HG03521 (cell line): ENCODE data around the gene TET3.
A peak's percentile ranks its signal among the peaks of the same experiment; 100 is the strongest.
"Not testable (repeated sequence)": the region's sequence is repeated elsewhere in the genome, so short reads cannot be mapped to it uniquely, and the experiment has no call there.

Experiments used
- ATAC-seq: cut with Tn5 transposase; IDR thresholded peaks from one replicate; pipeline ENCODE4 v1.9.1; 2021; ENCODE audit warnings: mild to moderate bottlenecking, moderate library complexity; ENCODE audit not compliant: unreplicated experiment

Gene TET3

GRCh38 chr2:73984203-73984921, at the start of gene TET3:
TET3 (plus strand) TSS chr2:73984910; CDS start chr2:73986404, 1,494 bp downstream.
- peak; percentile 40 for ATAC-seq

GRCh38 chr2:73935641-73936040, 49.1 kb upstream of the TET3 start:
- no peak for ATAC-seq

DNA sequence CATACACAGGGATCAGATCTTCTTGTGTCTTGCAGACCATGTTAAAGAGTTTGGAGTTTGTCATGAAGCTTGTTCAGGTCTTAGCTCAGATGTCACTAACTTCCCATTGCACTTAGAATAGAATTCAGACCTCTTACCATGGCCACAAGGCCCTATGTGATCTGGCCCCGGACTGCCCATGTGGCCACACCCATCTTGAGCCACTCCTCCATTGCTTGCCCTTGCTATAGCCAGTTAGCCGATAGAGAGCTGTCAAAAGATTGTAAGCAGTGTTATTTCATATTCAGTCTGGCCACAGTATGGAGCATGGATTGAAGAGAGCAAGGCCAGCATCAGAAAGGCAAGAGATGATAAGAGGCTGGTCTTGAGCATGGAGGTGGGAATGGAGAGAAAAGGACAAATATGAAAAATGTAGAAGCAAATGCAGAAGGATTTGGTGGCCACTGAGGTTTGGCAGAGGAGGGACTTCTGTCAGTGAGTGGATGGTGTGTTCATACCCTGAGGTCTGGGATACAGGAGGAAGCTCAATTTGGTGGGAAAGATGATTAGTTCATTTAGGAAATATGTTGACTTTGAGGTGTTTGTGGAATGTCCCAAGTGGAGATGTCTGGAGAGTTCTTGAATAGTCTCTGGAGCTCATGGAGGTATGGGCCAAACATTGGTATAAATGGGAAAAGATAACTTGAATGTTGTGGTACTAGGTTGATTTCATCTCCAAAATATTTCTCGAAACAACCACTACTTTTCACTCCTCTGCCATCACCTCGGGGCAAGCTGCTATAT, 47.4 kb upstream of the TET3 start:
- ATAC-seq, result no peak

DNA sequence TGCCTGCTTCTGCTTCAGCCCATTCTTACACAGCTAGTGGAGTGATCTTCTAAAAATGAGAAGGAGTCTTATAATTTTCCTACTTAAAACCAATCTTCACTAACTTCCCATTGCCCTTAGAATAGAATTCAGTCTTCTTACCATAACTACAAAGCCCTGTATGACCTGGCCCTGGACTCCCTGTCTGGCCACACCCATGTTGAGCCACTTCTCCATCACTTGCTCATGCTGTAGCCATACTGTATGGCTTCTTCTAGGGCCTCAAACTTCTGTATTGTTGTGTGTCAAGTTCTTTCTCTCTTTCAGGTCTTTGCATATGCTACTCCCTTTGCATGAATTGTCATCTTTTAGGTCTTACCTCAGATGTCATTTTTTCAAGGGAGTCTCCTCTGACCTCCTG, 46.8 kb upstream of the TET3 start:
- ATAC-seq, result no peak

- no peak for ATAC-seq
Observed at GRCh38 chr2:73938718-73939352, 45.9 kb upstream of the TET3 start.

GRCh38 chr2:73939419-73939818, 45.3 kb upstream of the TET3 start:
- no peak for ATAC-seq

- not testable (repeated sequence) for ATAC-seq
Observed at GRCh38 chr2:73940066-73940465, 44.6 kb upstream of the TET3 start.

- ATAC-seq, result no peak
Observed at GRCh38 chr2:73942664-73943063, 42.0 kb upstream of the TET3 start.

- ATAC-seq, result no peak
Observed at GRCh38 chr2:73944714-73945113, 40.0 kb upstream of the TET3 start.

- ATAC-seq, result no peak
Observed at GRCh38 chr2:73946215-73946614, 38.5 kb upstream of the TET3 start.

DNA sequence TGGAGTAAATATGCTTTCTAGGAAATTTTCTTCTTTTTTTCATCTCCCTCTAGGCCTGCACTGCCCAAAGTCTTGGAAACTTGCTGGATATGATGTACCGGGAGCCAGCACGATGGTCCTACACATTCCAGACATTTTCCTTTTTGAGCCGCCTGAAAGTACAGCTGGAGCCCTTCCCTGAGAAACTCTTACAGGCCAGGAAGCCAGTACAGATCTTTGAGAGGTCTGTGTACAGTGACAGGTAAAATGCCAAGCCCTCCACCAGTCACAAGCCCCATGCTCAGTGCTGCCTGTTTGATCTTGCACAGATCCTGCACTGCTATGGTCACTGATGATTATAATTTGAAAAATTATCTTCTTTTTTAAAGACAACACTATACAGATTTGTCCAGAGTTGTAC, 38.0 kb upstream of the TET3 start:
- no peak for ATAC-seq

DNA sequence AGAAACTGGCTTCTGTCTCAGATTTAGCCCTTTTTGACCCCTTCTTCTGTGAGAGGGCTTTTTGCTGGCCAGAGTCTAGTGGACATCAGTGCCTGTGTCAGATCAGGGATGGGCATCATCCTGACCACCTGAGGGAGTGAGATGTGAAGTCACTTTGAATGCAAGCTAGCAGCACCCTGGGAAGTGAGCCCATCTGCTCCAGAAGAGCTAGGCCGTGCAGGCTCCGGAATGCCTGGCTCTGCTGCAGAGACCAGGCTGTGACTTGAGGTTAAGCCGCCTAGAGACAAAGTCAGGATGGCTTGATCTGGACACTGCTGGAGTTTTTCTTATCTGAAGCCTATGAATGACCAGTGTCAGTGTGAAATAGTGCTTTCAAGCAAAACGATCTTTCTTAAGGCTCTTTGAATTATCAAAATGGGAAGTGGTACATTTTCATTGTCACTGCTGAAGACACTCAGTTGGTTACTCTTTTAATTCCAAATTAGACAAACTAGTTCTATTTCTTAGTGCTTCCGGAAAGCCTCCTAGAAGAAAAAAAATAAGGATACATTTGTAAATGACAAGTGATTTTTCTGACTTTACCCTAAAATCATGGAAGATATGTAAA, 37.2 kb upstream of the TET3 start:
- no peak for ATAC-seq

GRCh38 chr2:73949802-73950201, 34.9 kb upstream of the TET3 start:
- ATAC-seq, result no peak

DNA sequence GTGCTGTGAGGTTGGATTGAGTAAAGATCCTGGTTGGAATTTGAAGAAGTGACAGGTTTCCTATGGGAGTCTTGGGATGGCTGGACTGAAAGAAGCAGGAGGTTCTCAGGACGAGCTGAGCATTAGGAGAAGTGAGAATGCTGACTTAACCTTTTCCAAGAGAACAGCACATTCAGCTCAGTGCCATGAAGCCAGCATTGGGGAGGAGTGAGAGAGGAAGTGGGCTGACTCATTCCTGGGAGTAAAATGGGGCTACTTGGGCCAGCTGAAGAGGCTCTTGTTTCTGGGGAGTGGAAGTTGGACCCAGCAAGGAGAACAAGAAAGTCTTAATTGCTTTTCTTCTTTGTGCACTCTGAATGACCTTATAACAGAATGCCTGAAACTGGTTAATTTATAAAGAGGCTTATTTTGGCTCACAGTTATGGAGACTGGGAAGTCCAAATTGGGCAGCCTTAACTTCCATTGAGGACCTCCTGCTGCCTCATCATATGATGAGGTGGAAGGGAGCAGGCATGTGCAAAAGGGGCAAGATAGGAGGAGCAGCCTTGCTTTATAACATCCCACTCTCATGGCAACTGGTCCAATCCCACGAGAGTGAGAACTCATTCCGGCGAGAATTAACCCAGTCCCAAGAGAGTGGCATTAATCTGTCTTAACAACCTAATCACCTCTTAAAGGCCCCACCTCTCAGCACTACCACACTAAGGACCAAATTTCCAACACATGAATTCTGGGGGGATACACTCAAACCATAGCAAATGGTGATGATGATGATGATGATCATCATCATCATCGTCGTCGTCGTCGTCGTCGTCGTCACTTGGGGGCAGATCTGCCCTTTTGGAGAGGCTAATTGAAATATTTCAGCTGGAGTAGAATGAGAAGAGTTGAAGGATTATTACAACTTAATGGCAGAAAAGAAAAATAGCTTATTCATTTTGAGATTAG, 31.9 kb upstream of the TET3 start:
- no peak for ATAC-seq

DNA sequence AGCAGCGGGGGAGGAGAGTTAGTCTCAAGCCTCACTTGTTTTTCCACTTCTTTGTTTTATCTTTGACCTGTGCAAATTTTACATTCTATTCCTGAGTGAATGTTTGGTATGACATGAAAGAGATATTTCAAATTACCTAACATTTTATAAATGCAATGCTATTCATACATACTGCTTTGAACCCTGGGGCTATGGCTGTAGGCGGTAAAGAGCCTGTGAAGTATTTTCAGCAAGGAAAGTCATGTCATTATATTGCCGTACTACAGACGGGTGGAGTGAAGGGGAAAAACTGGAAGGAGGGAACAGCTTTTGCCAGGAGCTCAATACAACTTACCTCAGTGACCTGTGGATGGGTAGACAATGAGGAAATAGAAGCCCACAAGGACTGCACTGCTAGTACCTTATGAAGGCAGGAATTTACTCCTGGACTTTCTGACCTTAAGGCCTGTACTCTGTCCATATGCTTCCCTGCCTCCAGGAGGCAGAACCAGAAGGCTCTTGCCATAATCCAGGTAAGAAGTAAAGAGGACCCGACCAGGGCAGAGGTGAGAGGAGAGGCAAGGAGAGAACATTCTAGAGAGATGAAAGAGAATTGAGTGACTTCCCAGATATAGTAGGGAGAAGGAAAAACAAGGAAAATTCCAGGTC, 28.4 kb upstream of the TET3 start:
- no peak for ATAC-seq

DNA sequence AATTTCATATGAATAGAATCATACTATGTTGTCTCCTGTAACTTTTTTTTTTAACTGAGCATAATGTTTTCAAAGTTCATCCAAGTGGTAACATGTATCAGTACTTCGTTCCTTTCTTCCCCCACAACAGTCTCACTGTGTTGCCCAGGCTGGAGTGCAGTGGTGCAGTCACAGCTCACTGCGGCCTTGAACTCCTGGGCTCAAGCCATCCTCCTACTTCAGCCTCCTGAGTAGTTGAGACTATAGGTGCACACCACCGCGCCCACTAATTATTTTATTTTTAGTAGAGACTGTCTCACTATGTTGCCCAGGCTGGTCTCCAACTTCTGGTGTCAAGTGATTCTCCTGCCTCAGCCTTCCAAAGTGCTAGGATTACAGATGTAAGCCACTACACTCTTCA, 23.4 kb upstream of the TET3 start:
- no peak for ATAC-seq

DNA sequence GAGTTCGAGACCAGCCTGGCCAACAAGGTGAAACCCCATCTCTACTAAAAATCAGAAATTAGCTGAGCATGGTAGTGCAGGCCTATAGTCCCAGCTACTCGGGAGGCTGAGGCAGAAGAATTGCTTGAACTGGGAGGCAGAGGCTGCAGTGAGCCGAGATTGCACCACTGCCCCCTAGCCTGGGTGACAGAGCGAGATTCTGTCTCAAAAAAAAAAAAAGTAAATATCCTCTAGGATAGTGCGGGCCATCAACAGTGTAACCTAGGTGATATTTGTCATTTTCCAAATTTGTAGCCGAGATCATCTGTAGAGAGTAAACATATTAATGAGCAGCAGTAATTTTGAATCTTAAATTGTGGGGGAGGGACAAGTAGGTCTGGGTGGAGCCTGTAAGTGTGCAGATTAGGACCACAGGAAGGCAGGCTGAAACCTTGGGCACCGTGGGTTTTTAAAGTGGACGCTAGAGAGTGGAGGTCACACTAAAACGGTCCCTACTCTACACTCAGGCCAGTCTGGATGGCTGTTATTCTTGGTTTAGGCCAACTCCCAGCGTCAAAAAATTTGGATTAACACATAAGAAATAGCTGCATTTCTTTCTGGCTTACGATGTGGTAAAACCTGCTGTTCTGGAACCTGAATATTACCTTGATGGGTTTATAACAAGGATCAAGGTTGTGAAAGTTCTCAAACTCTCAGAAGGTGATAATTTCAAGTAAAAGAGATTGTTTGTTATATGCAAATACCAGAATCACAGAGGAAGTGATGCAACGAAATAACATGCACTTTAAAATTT, 22.7 kb upstream of the TET3 start:
- ATAC-seq, result no peak

GRCh38 chr2:73962798-73963197, 21.9 kb upstream of the TET3 start:
- ATAC-seq, result no peak
